GM21529 (cell line): ENCODE data around the gene SCN5A.
"Not testable (repeated sequence)": the region's sequence is repeated elsewhere in the genome, so short reads cannot be mapped to it uniquely, and the experiment has no call there.

Source experiments
- ATAC-seq: cut with Tn5 transposase; IDR thresholded peaks from one replicate; pipeline ENCODE4 v1.9.1; 2021; ENCODE audit not compliant: unreplicated experiment

Gene SCN5A

GRCh38 chr3:38580450-38581382 is 68.8 kb downstream of the SCN5A start:
- no peak for ATAC-seq

GRCh38 chr3:38579551-38580449 is 69.7 kb downstream of the SCN5A start:
- peak; percentile 69 for ATAC-seq

DNA sequence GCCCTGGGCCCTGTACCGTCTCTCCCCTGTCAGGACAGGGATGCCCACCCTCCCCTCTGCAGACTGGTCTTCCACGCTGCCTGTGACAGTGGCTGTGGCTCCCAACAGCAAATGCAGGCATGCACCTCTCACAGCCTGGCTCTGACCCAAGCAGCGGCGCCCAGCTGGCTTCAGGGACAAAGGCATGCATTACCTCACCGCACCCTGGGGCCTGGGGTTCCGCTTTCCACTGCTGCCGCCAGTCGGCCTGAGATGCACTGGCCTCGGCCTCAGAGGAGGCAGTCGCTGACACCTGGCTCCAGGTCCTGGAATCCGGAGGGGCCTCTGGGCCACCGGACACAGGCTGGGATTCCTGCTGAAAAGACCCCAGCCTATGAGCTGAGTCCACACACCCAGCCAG is 70.3 kb downstream of the SCN5A start:
- no peak for ATAC-seq

DNA sequence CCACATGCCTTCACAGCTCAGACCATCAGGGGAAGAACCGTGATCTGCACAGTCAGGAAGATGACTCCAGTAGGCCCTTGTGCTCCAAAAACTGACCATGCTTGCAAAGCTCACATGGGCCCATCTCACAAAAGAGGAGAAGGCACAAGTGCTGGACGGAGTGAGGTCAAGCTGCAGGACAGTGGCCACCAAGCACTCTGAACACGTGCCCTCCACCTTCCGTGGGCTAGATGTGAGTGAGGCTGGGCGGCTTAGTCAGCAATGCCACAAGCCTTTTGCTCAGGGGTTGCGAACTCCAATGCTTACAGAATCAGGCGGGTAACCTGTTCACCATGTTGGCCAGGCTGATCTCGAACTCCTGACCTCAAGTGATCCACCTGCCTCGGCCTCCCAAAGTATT is 70.9 kb downstream of the SCN5A start:
- ATAC-seq = no peak

DNA sequence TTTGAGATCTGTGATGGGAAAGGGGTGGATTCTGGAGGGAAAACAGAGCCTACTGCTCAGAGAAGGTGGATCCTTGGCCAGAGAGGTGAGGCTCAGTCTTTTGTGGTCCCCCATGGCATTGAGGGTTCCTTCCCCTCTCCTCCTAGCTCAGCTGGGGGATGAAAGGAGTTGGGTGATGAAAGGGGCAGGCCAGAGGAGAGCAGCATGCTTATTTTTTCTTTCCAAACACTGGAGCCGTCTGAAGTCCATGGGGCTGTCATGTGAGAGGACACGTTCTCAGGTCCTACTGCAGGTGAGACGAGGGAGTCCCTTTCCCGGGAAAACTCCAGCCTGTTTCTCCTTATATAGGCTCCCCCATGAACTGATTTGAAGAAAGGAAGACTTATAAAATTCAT is 71.4 kb downstream of the SCN5A start:
- no peak for ATAC-seq

GRCh38 chr3:38577371-38578080 is 72.0 kb downstream of the SCN5A start:
- ATAC-seq = no peak

GRCh38 chr3:38576526-38577370 is 72.7 kb downstream of the SCN5A start:
- no peak for ATAC-seq

GRCh38 chr3:38576131-38576525 is 73.4 kb downstream of the SCN5A start:
- no peak for ATAC-seq

- no peak for ATAC-seq
Observed at GRCh38 chr3:38575279-38575843, 74.1 kb downstream of the SCN5A start.

DNA sequence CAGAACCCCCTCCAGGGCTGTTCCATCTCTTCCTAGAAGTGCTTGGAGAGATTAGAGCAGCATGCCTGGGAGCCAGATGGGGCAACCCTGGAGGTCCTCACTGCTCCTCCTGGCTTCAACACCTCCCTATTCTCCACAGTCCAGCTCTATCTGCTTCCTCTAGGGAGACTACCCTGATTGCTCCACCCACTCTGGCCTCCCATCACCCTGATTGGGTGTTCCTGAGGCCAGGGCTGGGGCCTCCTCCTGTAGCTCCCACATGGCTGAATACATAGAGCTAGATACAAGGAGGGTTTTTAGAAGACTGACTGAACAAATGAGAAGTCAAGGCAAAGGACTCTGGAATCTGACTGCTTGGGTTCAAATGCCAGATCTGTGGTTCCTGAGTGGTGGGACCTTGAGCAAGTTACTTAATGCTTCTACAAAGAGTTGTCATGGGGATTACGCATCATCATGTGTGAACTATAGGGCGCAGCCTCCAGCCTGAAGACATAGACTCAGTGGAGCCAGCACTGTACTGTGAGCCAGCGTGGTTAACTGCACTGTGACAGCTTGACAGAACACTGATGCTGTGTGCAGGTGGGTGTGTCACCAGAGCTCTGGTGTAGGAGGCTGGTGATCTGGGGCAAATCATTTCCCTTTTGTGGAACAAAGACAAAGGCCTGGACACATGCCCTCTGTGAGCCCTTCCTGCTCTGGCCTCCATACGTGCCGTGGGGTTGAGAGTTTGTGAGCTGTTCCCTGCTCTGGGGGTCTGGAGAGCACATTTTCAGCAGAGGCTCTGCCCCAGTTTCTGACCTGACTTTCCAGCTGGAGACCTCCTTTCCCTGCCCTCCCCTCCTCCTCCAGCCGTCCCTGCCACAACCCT is 74.8 kb downstream of the SCN5A start:
- ATAC-seq = no peak

GRCh38 chr3:38573556-38573955 is 75.9 kb downstream of the SCN5A start:
- no peak for ATAC-seq

DNA sequence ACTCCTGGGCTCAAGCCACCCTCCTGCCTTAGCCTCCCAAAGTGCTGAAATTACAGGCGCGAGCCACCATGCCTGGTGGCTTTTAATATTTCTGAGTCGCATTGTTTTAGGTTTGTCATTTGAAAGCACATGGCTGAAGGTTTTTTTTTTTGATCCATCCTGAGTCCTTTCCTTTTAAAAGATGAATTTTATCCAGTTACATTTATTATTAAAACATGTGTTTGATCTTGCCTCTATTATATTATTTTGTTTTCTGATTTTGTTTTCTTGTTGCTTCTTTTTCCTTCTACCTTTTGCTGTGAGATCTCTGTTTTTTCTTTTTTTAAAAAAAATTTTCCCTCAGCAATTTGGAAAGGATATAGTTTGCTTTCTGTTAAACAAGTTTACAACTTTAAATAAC is 76.4 kb downstream of the SCN5A start:
- no peak for ATAC-seq

GRCh38 chr3:38567498-38567897 is 82.0 kb downstream of the SCN5A start:
- ATAC-seq = no peak

DNA sequence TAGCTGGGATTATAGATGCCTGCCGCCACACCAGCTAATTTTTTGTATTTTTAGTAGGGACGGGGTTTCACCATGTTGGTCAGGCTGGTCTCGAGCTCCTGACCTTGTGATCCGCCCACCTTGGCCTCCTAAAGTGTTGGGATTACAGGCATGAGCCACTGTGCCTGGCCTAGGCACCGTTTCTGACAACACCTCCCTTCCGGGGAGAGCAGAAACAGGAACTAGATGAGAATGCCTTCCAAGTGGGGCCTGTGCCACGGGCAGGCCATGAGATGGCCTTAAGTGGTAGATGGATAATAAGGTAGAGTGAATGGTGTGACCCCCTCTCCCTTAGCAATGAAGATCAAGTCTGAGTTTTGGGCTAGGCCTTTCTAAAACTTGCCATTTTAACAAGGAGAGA is 82.7 kb downstream of the SCN5A start:
- ATAC-seq = not testable (repeated sequence)

DNA sequence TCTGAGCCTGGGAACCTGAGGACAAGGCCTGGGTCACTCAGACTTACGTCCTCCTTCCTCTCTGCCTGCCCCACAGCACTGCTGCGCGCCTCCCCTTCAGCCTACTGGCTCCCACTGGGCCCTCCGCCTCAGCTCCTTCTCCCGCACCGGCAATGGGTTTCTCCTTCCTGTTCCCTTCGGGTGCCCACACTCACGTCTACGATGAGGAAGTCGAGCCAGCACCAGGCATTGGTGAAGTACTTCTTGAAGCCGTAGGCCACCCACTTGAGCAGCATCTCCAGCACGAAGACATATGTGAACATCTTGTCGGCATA is 83.3 kb downstream of the SCN5A start:
- ATAC-seq = no peak

DNA sequence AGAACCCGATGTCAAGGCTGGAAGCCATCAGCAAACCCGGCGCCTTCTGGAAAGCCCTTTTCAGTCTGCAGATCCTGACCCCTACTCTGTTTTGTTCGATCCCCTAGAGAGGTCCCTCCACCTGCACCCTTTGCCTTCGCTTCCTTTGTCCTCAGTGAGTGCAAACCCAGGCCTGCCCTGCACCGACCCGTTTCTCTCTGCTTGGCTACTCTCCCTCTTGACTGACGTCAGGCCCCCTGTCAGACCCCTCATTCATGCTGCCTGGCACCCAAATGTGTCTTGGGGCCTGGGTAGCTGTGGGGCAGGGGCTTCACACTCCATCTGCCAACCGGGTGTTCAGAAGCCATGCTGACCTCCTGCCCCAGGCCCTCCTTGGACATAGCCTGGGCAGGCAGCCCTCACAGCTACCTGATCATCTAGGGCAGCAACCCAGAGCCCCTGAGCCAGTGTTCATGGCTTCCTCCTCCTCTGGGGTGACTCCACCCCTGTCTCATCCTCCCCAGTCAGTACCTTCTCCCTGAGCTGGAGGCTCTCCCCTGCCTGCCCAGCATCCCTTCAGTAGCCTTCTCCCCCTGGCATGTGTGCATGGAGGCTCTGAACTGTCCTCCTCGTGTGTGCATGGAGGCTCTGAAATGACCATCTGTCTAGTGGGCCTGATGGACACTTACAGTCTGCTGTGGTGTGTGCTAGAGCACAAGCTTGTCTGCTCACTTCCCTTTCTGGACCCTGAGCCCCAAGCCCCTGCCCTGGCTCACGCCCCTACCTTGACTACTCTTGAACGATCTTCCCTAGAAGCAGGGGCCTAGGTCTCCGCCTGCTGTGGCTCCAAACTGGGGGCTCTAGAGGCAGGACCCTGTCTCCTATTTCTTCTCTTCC is 83.9 kb downstream of the SCN5A start:
- ATAC-seq = no peak

GRCh38 chr3:38564631-38565338 is 84.7 kb downstream of the SCN5A start:
- no peak for ATAC-seq

DNA sequence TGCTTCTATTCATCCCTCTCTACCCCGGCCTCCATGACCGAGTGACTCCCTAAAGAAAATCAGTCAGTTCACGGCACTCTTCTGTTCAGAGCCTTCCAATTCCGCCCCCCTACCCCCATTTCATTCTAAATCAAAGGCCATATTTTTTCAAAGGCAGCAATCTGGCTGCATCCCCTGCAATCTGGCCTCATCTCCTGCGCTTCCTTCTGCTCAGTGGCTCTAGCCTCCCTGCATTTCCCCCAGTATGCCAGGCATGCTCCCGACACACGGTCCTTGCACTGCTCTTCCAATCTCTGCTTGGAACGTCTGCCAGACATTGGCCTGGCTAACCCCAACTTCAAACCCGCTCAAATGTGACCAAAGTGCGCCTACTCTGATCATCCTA is 85.6 kb downstream of the SCN5A start:
- ATAC-seq = no peak
